GM12891 (cell line): Measurements from ENCODE around the gene IFT25.

Experiments
- POLR2A ChIP-seq: IDR thresholded peaks from 2 replicates; pipeline ENCODE4 v1.6.1; 2011; ENCODE audit warnings: low read depth, low read length, control low read depth
- POLR2AphosphoS5 ChIP-seq: IDR thresholded peaks from 2 replicates; pipeline ENCODE4 v1.6.1; 2011; ENCODE audit warnings: low read depth, low read length, control low read depth
- POU2F2 ChIP-seq: IDR thresholded peaks from 2 replicates; pipeline ENCODE4 v1.6.1; 2011; ENCODE audit warnings: low read depth, mild to moderate bottlenecking, control low read depth, low read length, moderate library complexity
- TAF1 ChIP-seq: IDR thresholded peaks from 2 replicates; pipeline ENCODE4 v1.6.1; 2011; ENCODE audit warnings: low read depth, low read length, control low read depth

DNA sequence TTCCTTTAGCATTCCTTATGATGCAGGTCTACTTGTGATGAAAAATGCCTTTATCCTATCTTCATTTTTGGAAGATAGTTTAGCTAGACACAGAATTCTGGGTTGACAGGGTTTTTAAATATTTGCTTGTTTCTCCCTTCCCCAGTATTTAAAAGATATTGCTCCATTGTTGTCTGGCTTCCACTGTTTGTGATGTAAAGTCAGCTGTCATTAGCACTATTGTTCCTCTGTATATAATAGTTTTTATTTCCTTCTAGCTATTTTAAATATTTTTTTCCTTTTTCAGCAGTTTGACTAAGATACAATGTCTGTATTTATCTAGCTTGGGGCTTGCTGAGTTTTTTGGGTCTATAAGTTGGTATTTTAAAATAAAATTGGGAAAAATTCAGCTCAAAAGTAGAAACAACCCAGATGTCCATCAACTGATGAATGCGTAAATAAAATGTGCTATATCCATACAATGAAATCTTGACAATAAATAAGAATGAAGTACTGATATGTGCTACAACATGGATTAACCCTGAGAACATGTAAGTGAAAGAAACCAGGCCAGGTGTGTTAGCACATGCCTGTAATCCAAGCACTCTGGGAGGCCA lies 11.2 kb downstream of the IFT25 start:
- TF ChIP-seq POLR2A (no peak), POLR2AphosphoS5 (no peak), TAF1 (no peak), POU2F2 (no peak)
